ENCODE measurements around the gene TCP11.

- no peak for TF ChIP-seq CTCF (IDR thresholded peaks at IDR 0.05)
- TF ChIP-seq POLR2A (IDR thresholded peaks at IDR 0.05), result no peak
Measured at GRCh38 chr6:35105078-35105477, 36.1 kb downstream of the TCP11 start.
